GM23248 (cell line): Measurements from ENCODE around the gene POU2F1. TPM values are rescaled to one million over a fixed set of nuclear protein-coding genes. Genes with fewer than 3 reads are reported as not detected.
"Not testable (repeated sequence)": the region's sequence is repeated elsewhere in the genome, so short reads cannot be mapped to it uniquely, and the experiment has no call there.

ENCODE experiments used
- DNase-seq: peaks from one replicate; pipeline ENCODE4 v3.0.0-alpha.2; 2015
- H2AFZ ChIP-seq: fragments of 200-600 bp; sonication (generic); 2 replicates; pipeline ENCODE4 v1.6.1; 2016; ENCODE audit warnings: antibody characterized with exemption
- H3F3A ChIP-seq: fragments of 200-600 bp; sonication (generic); 2 replicates; pipeline ENCODE4 v1.6.1; 2016; ENCODE audit warnings: mild to moderate bottlenecking, antibody characterized with exemption, mixed run types; ENCODE audit not compliant: insufficient read depth
- H3K27ac ChIP-seq: fragments of 200-600 bp; sonication (generic); 2 replicates; pipeline ENCODE4 v1.5.1; 2016; ENCODE audit warnings: mild to moderate bottlenecking
- H3K27me3 ChIP-seq: fragments of 200-600 bp; sonication (generic); replicated peaks from 2 replicates; pipeline ENCODE4 v1.6.1; 2016; ENCODE audit warnings: mild to moderate bottlenecking; ENCODE audit not compliant: insufficient read depth
- H3K36me3 ChIP-seq: fragments of 200-600 bp; sonication (generic); 2 replicates; pipeline ENCODE4 v1.6.1; 2016; ENCODE audit warnings: low read depth, mild to moderate bottlenecking
- H3K4me1 ChIP-seq: fragments of 200-600 bp; sonication (generic); 2 replicates; pipeline ENCODE4 v1.6.1; 2016; ENCODE audit warnings: mild to moderate bottlenecking; ENCODE audit not compliant: insufficient read depth
- H3K4me2 ChIP-seq: fragments of 200-600 bp; sonication (generic); one replicate; pipeline ENCODE4 v1.6.1; 2016; ENCODE audit warnings: mild to moderate bottlenecking; ENCODE audit not compliant: unreplicated experiment
- H3K4me3 ChIP-seq: fragments of 200-600 bp; sonication (generic); 2 replicates; pipeline ENCODE4 v1.5.1; 2016; ENCODE audit warnings: mild to moderate bottlenecking
- H3K79me2 ChIP-seq: fragments of 200-600 bp; sonication (generic); 2 replicates; pipeline ENCODE4 v1.6.1; 2016; ENCODE audit warnings: mild to moderate bottlenecking; ENCODE audit not compliant: insufficient read depth
- H3K9ac ChIP-seq: fragments of 200-600 bp; sonication (generic); 2 replicates; pipeline ENCODE4 v1.6.1; 2016; ENCODE audit warnings: mild to moderate bottlenecking
- H3K9me2 ChIP-seq: fragments of 200-600 bp; sonication (generic); 2 replicates; pipeline ENCODE4 v1.6.1; 2016; ENCODE audit warnings: mixed run types, mild to moderate bottlenecking, moderate library complexity; ENCODE audit not compliant: insufficient read depth
- H3K9me3 ChIP-seq: fragments of 200-600 bp; sonication (generic); one replicate; pipeline ENCODE4 v1.6.1; 2017; ENCODE audit warnings: low read depth
- H4K20me1 ChIP-seq: fragments of 200-600 bp; sonication (generic); 2 replicates; pipeline ENCODE4 v1.6.0; 2016; ENCODE audit not compliant: insufficient read depth
- EZH2 ChIP-seq: fragments of 200-600 bp; sonication (generic); IDR thresholded peaks from 2 replicates; pipeline ENCODE4 v1.6.1; 2018; ENCODE audit warnings: antibody characterized with exemption, mild to moderate bottlenecking; ENCODE audit not compliant: insufficient read depth, poor library complexity, severe bottlenecking
- EZH2phosphoT487 ChIP-seq: fragments of 200-600 bp; sonication (generic); IDR thresholded peaks from 2 replicates; pipeline ENCODE4 v1.6.1; 2018; ENCODE audit warnings: antibody characterized with exemption, moderate library complexity, mild to moderate bottlenecking, low read depth; ENCODE audit not compliant: insufficient read depth
- WGBS, 2 experiments: methylation state at CpG; one replicate each; pipeline ENCODE4 v1.1.6; 2015 to 2017; ENCODE audit warnings: low lambda C conversion rate in 2 of 2, low coverage in 1 of 2; ENCODE audit errors: missing lambda C conversion rate in 2 of 2; 5-methylcytosine and 5-hydroxymethylcytosine counted together
- in situ Hi-C: fragments of 300-500 bp; cut with MboI; formaldehyde crosslinking; loops from 2 replicates; pipeline ENCODE4 v1.15.0; 2020
- polyA plus RNA-seq: library from polyadenylated mRNA; unstranded; fragments of >200 nt; fragmentation: Nextera tagmentation; extraction: Ambion mirVana; gene quantifications from 2 replicates; pipeline ENCODE4 v1.2.1, GENCODE V29; 2016
- total RNA-seq: library from RNA; depleted of rRNA; stranded (reverse); fragments of >200 nt; shearing (Covaris generic); gene quantifications from 2 replicates; pipeline ENCODE4 v1.2.3, GENCODE V29; 2014

Gene POU2F1
- total and polyA plus RNA-seq, 2 experiments from 2014 or later: 3.4 to 3.7 TPM

- no peak overlapping the region for H3K4me2 ChIP-seq
- H3K4me1 ChIP-seq: no peaks in the 10 kb centered on the region
- no peak overlapping the region for H2AFZ ChIP-seq
- H3K9me3 ChIP-seq: no peaks in the 10 kb centered on the region
- WGBS, 2 experiments: 94 to 100% methylated on average over 1 of the region's 1 CpG
- peaks cover 92% of the 10 kb centered on the region for H3K79me2 ChIP-seq
- H3K27me3 ChIP-seq: no peaks in the 10 kb centered on the region
- DNase-seq: no peak
- in situ Hi-C loops: no loop called here
- no peaks in the 10 kb centered on the region for H3F3A ChIP-seq
- H4K20me1 ChIP-seq: 0 out of 2 replicates have a peak, but pooled peaks cover 9% of the 10 kb centered on the region
- no peaks in the 10 kb centered on the region for H3K36me3 ChIP-seq
- no peak overlapping the region for H3K4me3 ChIP-seq
- H3K9ac ChIP-seq: no peak overlapping the region
- no peaks in the 10 kb centered on the region for H3K9me2 ChIP-seq
- H3K27ac ChIP-seq: no peak overlapping the region
- TF ChIP-seq EZH2phosphoT487 (no peak), EZH2 (no peak)
These were observed 12.7 kb downstream of the POU2F1 start for GRCh38 chr1:167233373-167233772.

GRCh38 chr1:167237000-167237399 is 16.3 kb downstream of the POU2F1 start:
- H2AFZ ChIP-seq: no peak overlapping the region
- H3K9me2 ChIP-seq: no peaks in the 10 kb centered on the region
- H3K27me3 ChIP-seq: no peaks in the 10 kb centered on the region
- no peaks in the 10 kb centered on the region for H3K9me3 ChIP-seq
- no peak overlapping the region for H3K9ac ChIP-seq
- no peaks in the 10 kb centered on the region for H3K36me3 ChIP-seq
- H3K4me3 ChIP-seq: no peak overlapping the region
- H3K27ac ChIP-seq: no peak overlapping the region
- peaks cover 78% of the 10 kb centered on the region for H3K79me2 ChIP-seq
- no peaks in the 10 kb centered on the region for H3K4me1 ChIP-seq
- no peaks in the 10 kb centered on the region for H3F3A ChIP-seq
- H4K20me1 ChIP-seq: peaks cover 8% of the 10 kb centered on the region; the same call in 1 of the 2 replicates
- WGBS, 2 experiments: 98 to 100% methylated on average over 3 of the region's 3 CpGs
- in situ Hi-C loops: no loop called here
- no peak overlapping the region for H3K4me2 ChIP-seq
- DNase-seq: no peak
- TF ChIP-seq EZH2phosphoT487: no peak
- TF ChIP-seq EZH2: no peak

GRCh38 chr1:167238713-167239112 is 18.0 kb downstream of the POU2F1 start:
- H3K9me3 ChIP-seq: no peaks in the 10 kb centered on the region
- peaks cover 77% of the 10 kb centered on the region for H3K79me2 ChIP-seq
- H3K36me3 ChIP-seq: no peaks in the 10 kb centered on the region
- H3F3A ChIP-seq: no peaks in the 10 kb centered on the region
- no peaks in the 10 kb centered on the region for H3K27me3 ChIP-seq
- no peak for TF ChIP-seq EZH2
- TF ChIP-seq EZH2phosphoT487: no peak
- no peak overlapping the region for H3K4me3 ChIP-seq
- no peak overlapping the region for H3K4me2 ChIP-seq
- no peak overlapping the region for H3K9ac ChIP-seq
- H3K27ac ChIP-seq: no peak overlapping the region
- no peak for DNase-seq
- no peaks in the 10 kb centered on the region for H3K9me2 ChIP-seq
- no peaks in the 10 kb centered on the region for H3K4me1 ChIP-seq
- H4K20me1 ChIP-seq: peaks cover 8% of the 10 kb centered on the region; the same call in 1 of the 2 replicates
- no peak overlapping the region for H2AFZ ChIP-seq
- in situ Hi-C loops: no loop called here

- no peak for DNase-seq
- TF ChIP-seq EZH2phosphoT487 (no peak), EZH2 (no peak)
- 87 to 89% methylated on average over 2 of the region's 2 CpGs for WGBS, 2 experiments
- Histone ChIP-seq H3K9me2 (no peaks in the 10 kb centered on the region), H3K27me3 (no peaks in the 10 kb centered on the region), H3K4me1 (no peaks in the 10 kb centered on the region), H3K27ac (no peak overlapping the region), H2AFZ (no peak overlapping the region), H3K79me2 (peaks cover 77% of the 10 kb centered on the region), H3K4me2 (no peak overlapping the region), H3K36me3 (no peaks in the 10 kb centered on the region), H3F3A (no peaks in the 10 kb centered on the region), H3K9ac (no peak overlapping the region), H4K20me1 (peaks cover 8% of the 10 kb centered on the region; the same call in 1 of the 2 replicates), H3K9me3 (no peaks in the 10 kb centered on the region), H3K4me3 (no peak overlapping the region)
- in situ Hi-C loops: no loop called here
These were observed 18.6 kb downstream of the POU2F1 start for GRCh38 chr1:167239257-167239656.

GRCh38 chr1:167244244-167244643 is 23.6 kb downstream of the POU2F1 start:
- in situ Hi-C loops: no loop called here
- no peaks in the 10 kb centered on the region for H3F3A ChIP-seq
- no peak overlapping the region for H3K4me3 ChIP-seq
- H3K4me1 ChIP-seq: no peaks in the 10 kb centered on the region
- H3K9ac ChIP-seq: no peak overlapping the region
- no peak overlapping the region for H3K27ac ChIP-seq
- no peaks in the 10 kb centered on the region for H3K36me3 ChIP-seq
- no peaks in the 10 kb centered on the region for H3K9me2 ChIP-seq
- no peak overlapping the region for H2AFZ ChIP-seq
- 84 to 85% methylated on average over 2 of the region's 2 CpGs for WGBS, 2 experiments
- TF ChIP-seq EZH2: no peak
- no peak for TF ChIP-seq EZH2phosphoT487
- H3K9me3 ChIP-seq: no peaks in the 10 kb centered on the region
- H3K4me2 ChIP-seq: no peak overlapping the region
- H3K27me3 ChIP-seq: no peaks in the 10 kb centered on the region
- DNase-seq: no peak
- H3K79me2 ChIP-seq: peaks cover 78% of the 10 kb centered on the region
- no peaks in the 10 kb centered on the region; the same call in 1 of the 2 replicates for H4K20me1 ChIP-seq

GRCh38 chr1:167245168-167245567 is 24.5 kb downstream of the POU2F1 start:
- H2AFZ ChIP-seq, H3K4me3 ChIP-seq, H3K4me2 ChIP-seq, H3K36me3 ChIP-seq, H3K27me3 ChIP-seq, H3K27ac ChIP-seq, H3F3A ChIP-seq, H3K4me1 ChIP-seq, H3K9me2 ChIP-seq, H4K20me1 ChIP-seq, H3K9ac ChIP-seq, H3K9me3 ChIP-seq, in situ Hi-C loops, DNase-seq: not testable (repeated sequence)
- 98 to 99% methylated on average over 5 of the region's 5 CpGs for WGBS, 2 experiments
- H3K79me2 ChIP-seq: peaks cover 80% of the 10 kb centered on the region
